PC-3 (cell line): ENCODE data around the gene NFIX.

ENCODE experiments used
- EZH2 ChIP-seq: fragments of 300-600 bp; sonication (generic); IDR thresholded peaks from one replicate; pipeline ENCODE4 v1.6.1; 2017; ENCODE audit warnings: antibody characterized with exemption, mild to moderate bottlenecking, low read length; ENCODE audit not compliant: unreplicated experiment
- TF ChIP-seq, protein P1 (sequence below): fragments of 300-600 bp; sonication (generic); conservative IDR thresholded peaks from 2 replicates; pipeline ENCODE4 v1.5.1; 2017; ENCODE audit warnings: antibody characterized with exemption, low read depth, mild to moderate bottlenecking, low read length

DNA sequence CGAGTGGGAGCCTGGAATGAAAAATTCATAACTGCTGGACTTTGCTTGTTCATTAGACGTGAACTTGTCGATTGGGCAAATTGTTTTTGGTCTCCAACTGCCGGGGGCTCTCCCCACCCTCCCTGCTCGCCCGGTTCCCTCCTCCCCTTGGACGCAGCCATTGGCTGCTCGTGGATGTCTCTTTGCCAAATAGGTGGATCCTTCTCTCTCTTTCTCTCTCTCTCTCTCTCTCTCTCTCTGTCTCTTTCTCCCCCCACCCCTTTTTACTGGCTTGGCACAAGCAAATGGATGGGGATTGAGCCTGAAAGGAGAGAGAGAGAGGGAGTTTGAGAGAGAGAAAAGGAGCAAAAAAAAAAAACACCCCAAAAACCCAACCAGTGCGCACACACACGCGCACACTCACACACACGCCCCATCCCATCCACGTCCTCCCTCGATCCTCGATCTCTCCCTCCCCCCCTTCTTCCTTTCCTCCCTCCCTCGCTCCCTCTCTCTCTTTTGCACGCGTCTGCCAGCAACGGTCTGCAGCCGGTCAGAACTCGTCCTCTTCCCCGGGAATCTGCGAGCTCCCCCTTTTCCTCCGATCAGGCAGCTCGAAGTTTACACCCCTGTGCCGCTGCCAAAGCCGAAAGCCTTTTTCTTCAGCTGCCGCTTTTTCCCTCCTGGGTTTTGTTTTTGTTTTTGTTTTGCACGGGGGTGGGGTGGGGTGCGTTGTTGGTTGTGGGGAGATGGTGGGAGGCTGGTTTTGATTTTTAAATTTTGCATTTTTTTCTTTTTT lies 27.8 kb downstream of the NFIX start:
- TF ChIP-seq, protein P1, sequence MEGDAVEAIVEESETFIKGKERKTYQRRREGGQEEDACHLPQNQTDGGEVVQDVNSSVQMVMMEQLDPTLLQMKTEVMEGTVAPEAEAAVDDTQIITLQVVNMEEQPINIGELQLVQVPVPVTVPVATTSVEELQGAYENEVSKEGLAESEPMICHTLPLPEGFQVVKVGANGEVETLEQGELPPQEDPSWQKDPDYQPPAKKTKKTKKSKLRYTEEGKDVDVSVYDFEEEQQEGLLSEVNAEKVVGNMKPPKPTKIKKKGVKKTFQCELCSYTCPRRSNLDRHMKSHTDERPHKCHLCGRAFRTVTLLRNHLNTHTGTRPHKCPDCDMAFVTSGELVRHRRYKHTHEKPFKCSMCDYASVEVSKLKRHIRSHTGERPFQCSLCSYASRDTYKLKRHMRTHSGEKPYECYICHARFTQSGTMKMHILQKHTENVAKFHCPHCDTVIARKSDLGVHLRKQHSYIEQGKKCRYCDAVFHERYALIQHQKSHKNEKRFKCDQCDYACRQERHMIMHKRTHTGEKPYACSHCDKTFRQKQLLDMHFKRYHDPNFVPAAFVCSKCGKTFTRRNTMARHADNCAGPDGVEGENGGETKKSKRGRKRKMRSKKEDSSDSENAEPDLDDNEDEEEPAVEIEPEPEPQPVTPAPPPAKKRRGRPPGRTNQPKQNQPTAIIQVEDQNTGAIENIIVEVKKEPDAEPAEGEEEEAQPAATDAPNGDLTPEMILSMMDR = no peak
- TF ChIP-seq EZH2 = no peak
